OCI-LY7 (cell line): ENCODE data around the gene C2CD4C.

Experiments used
- CTCF ChIP-seq: fragments of 200-600 bp; sonication (generic); conservative IDR thresholded peaks from 2 replicates; pipeline ENCODE4 v1.5.1; 2014; ENCODE audit warnings: mild to moderate bottlenecking, antibody characterized with exemption, low read length, moderate library complexity, mixed read lengths
- EZH2phosphoT487 ChIP-seq: fragments of 200-600 bp; sonication (generic); IDR thresholded peaks from 2 replicates; pipeline ENCODE4 v1.6.1; 2018; ENCODE audit warnings: low read depth, borderline replicate concordance, mild to moderate bottlenecking, mixed run types, antibody characterized with exemption, low read length, moderate library complexity, mixed read lengths

- TF ChIP-seq EZH2phosphoT487, result no peak
- no peak for TF ChIP-seq CTCF
These were observed 44.3 kb downstream of the C2CD4C start for GRCh38 chr19:364496-365287.
